Mononuclear cell (primary cell): ENCODE data around the gene PSMD9. TPM values are rescaled to one million over a fixed set of nuclear protein-coding genes. Genes with fewer than 3 reads are reported as not detected.

ENCODE experiments used
- H3K27me3 ChIP-seq: 2 replicates; pipeline ENCODE4 v1.6.0; 2011; ENCODE audit warnings: low read length, control low read depth; ENCODE audit not compliant: insufficient read depth
- H3K4me1 ChIP-seq: 2 replicates; pipeline ENCODE4 v1.5.1; 2011; ENCODE audit warnings: mild to moderate bottlenecking, low read length, control low read depth; ENCODE audit not compliant: insufficient read depth
- H3K4me3 ChIP-seq: 2 replicates; pipeline ENCODE4 v1.5.1; 2011; ENCODE audit warnings: mild to moderate bottlenecking, low read length, moderate library complexity
- H3K9me3 ChIP-seq: 2 replicates; pipeline ENCODE4 v1.5.1; 2011; ENCODE audit warnings: low read depth, mild to moderate bottlenecking, control low read depth, low read length
- total RNA-seq: library from RNA; depleted of rRNA; stranded (reverse); fragments of >200 nt; gene quantifications from one replicate; pipeline ENCODE4 v1.2.3, GENCODE V29; 2012

Gene PSMD9
- total RNA-seq, 1 donor: 25.0 TPM

DNA sequence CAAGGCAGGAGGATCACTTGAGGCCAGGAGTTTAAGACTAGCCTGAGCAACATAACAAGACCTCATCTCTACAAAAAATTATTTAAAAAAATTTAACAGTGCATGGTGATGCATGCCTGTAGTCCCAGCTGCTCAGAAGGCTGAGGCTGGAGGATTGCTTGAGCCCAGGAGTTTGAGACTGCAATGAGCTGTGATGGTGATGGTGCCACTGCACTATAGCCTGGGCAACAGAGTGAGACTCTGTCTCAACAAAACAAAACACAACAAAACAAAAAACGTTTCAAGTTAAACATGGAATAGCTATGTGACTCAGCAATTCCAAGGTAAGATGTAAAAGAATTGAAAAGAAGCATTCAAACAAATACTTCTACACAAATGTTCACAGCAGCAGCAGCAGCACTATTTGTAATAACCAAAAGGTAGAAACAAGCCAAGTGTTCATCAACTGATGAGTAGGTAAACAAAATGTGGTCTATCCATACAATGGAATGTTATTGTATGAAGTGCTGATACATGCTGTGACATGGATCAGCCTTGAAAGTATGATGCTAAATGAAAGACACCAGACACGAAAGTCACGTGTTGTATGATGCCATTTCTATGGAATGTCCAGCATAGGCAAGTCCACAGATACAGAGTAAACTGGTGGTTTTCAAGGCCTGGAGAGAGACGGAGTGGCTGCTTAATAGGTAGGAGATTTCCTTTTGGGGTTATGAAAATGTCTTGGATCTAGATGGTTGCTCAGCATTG is 61.2 kb downstream of the PSMD9 start:
- no peaks in the 10 kb centered on the region for H3K27me3 ChIP-seq
- no peak overlapping the region for H3K4me3 ChIP-seq
- H3K4me1 ChIP-seq: no peaks in the 10 kb centered on the region
- no peaks in the 10 kb centered on the region for H3K9me3 ChIP-seq

DNA sequence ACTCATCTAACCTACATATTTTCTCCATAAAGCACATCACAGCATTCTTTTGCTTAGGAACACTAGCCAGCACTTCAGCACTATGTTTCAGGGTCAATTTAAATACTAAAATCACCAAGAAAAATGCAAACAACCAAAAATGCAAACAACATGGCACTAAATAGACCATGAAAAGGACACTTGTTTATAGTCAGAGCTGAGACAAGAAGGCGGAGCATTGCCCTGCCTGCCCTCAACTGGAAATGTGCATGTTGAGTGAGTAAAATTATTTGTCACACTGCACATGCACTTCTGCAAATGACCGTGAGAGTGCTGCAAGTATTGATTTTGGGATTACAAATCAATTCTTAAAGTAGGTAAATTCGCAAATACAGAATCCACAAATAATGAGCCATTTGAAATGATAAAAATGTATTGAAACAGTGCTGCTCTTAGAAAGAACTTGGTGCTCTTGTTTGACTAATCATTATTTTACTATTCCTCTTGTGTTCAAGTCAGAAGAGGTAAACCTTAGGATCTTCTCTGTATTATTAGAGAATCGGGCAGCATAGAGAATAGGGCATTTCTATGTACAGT is 64.6 kb downstream of the PSMD9 start:
- no peaks in the 10 kb centered on the region for H3K27me3 ChIP-seq
- H3K4me1 ChIP-seq: no peaks in the 10 kb centered on the region
- H3K4me3 ChIP-seq: no peak overlapping the region
- no peaks in the 10 kb centered on the region for H3K9me3 ChIP-seq

DNA sequence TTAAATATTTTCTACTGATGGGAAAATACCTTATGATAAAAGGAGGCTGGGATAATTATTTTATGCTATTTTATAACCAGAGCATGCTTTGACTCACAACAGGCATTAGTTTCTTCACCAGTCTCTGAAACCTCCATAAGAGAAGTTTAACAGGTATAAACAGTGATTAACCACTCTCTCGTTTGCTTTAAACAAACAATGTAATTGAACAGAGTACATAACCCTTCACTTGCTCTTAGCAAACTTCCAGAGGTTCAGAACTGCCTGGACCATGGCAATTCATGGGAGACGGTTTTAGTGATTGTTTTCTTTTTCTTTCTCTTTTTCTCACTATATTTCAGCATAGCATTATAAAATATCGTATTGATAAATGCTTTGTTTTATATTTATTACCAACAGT is 65.1 kb downstream of the PSMD9 start:
- no peaks in the 10 kb centered on the region for H3K27me3 ChIP-seq
- H3K9me3 ChIP-seq: no peaks in the 10 kb centered on the region
- no peak overlapping the region for H3K4me3 ChIP-seq
- H3K4me1 ChIP-seq: no peaks in the 10 kb centered on the region

DNA sequence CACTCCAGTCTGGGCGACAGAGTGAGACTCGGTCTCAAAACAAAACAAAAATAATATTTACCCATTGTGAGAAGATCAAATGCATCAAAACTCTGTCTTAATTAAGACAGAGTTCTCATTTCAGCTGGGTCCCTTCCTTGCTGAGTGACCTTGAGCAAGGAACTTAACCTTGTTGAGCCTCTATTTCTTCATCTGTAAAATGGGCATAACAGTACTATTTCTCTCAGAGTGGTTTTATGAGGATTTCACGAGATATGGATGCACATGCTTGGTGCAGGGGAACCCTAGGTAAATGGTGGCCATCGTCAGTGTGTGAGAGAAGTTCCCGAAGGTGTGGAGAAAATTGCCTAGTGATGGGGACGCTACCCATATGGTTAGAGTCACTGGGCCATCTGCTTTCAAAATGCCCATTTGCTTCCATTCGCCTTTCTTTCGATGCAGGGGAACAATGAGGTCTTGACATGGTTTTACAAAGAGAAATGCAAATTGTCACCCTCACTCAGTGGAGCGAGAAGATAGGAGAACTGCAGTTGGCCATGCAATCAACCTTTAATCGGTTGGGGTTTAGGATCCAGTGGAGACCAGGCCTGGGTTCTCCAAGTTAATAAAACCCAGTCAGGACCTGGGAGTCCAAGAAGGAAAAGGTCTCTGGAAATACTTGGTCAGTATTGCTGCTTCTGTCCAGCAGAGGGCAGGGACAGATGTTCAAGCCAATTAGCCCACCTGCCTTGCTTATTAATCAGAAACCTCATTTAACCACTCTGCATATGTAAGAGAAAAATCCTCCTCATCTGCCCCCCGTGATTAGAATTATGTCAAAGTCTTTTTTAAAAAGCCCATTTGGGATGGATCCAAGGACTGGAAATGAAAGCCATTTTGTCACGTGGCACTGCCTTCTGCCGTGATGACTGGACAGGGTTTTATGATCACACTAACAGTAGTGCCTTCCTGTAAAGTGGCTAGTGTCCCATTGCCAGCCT is 67.0 kb downstream of the PSMD9 start:
- Histone ChIP-seq H3K4me3 (no peak overlapping the region), H3K4me1 (no peaks in the 10 kb centered on the region), H3K27me3 (no peaks in the 10 kb centered on the region), H3K9me3 (no peaks in the 10 kb centered on the region)

DNA sequence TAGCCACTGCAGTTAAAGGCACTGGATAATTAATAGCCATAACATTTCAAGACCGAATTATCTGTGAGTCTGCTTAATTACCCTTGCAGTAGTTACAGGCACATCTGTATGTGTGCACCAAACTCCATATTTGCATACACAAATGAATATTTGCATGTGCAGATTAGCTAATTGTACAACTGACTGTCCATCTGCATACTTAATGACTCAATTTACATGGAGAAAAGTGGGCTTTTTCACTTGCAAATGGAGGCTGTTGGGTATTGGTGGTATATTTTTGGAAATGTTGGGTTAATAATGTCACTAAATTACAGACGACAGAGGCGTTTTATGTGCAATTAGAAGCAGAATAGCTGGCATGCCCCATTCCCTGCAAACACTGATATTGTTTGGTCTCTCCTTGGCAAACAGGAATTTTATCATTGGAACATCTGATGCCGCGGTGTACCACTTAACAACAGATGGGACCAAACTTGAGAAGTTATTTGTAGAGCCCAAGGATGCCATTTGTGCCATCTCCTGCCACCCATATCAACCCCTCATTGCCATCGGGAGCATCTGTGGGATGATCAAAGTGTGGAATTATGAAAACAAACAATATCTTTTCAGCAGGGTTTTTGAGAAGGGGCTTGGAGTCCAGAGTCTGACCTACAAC is 69.4 kb downstream of the PSMD9 start:
- Histone ChIP-seq H3K9me3 (no peaks in the 10 kb centered on the region), H3K4me3 (no peak overlapping the region), H3K4me1 (no peaks in the 10 kb centered on the region), H3K27me3 (no peaks in the 10 kb centered on the region)

DNA sequence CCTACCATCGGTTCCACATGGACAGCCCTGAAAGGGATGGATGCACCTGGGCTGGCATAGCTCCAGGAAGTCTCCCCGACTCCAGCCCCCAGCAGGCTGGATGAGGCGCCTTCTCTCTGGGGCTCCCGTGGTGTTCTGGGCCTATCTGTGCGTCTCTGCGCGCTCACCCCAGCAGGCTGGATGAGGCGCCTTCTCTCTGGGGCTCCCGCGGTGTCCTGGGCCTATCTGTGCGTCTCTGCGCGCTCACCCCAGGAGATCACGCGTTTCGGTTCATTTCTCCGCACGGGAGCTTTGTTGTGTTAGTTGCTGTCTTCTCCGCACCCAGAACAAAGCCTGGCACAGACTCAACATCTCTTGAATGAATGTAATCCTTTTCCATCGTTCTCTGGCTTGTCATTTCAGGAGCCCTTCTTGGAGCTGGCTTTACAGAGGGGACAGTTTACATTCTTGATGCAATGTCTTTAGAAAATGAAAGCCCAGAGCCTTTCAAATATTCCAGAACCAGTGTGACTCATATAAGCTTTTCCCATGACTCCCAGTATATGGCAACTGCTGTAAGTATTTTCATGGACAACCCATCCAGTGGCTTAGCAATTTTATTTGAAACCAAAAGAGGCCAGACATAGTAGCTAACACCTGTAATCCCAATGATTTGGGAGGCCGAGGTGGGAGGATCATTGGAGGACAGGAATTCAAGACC is 70.1 kb downstream of the PSMD9 start:
- Histone ChIP-seq H3K4me1 (no peaks in the 10 kb centered on the region), H3K4me3 (no peak overlapping the region), H3K27me3 (no peaks in the 10 kb centered on the region)

DNA sequence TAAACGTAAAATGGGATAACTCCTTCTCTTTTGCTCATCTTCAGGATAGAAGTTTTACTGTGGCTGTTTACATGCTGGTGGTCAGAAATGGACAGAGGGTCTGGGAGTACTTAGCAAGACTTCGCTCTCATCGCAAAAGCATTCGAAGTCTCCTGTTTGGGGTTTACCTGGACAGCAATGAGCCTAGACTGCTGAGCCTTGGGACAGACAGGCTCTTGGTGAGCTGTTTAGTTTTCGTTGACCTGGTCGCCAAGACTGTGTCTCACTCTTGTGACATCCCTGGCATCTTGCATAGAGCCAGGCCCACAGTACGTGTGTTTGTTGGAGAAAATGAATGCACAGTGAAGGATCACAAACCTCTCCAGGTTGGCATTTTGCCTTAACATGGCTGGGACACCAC is 72.0 kb downstream of the PSMD9 start:
- no peaks in the 10 kb centered on the region for H3K9me3 ChIP-seq
- no peak overlapping the region for H3K4me3 ChIP-seq
- H3K4me1 ChIP-seq: no peaks in the 10 kb centered on the region
- H3K27me3 ChIP-seq: no peaks in the 10 kb centered on the region

More for the DNA sequence above, 70.1 kb downstream of the PSMD9 start:
- H3K9me3 ChIP-seq: no peaks in the 10 kb centered on the region

DNA sequence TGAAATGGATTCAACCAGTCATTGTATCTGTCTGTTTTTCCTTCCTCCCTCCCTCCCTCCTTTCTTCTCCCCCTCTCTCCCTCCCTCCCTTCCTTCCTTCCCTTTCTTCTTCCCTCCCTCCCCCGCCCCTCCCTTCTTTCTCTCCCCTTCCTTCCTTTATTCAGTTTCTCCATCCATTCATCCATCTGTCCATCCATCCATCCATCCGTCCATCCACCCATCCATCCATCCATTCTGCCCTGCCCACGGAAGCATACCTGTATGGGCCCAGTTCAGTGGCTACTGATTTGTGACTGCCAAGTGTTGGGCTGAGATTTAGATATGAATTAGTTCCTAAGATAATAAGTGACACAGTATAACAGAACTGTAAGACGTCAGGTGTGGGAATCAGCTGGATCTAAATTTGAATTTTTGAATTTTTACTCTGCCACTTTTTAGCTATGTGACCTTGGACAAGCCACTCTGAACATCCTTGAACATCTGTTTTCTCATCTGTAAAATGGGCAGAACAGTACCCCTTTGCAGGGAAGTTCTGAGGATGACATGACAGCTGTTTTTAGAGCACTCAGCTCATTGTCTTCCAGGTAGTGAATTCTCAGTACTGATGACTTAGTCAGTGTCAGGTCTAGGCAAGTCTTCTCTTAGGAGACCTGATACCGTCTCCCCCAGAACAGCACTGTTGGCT is 72.7 kb downstream of the PSMD9 start:
- no peak overlapping the region for H3K4me3 ChIP-seq
- H3K4me1 ChIP-seq: no peaks in the 10 kb centered on the region
- no peaks in the 10 kb centered on the region for H3K9me3 ChIP-seq
- H3K27me3 ChIP-seq: no peaks in the 10 kb centered on the region

DNA sequence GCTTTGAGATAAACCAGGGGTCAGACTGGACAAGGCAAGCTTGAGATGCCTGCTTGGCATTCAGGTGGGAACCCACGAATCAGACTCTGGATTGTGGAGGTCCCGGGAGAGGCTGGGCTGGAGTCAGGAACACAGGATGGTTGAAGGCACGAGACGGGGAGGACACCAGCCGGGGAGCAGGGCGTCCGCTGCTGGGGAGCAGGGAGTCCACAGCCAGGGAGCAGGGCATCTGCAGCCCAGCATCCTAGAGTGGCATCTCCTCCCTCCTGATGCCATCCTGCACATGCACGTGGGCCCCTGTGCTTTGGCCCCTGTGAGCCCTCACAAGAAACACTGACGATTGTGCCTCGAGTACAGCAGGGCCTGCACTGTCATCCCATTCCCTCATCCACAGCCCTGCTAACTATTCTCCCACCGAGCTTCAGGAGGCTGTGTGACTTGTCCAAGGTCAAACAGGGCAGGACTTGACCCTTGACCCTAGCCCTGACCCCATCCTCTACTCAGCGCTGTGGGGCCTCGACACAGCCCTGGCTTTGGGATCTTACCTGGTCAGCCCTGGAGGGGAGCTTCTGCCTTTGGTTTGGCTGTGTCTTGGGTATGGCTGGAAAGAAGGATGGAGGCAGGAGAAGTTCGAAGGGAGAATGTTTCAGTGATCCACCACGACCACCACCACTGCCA is 74.9 kb downstream of the PSMD9 start:
- Histone ChIP-seq H3K27me3 (no peaks in the 10 kb centered on the region), H3K4me3 (no peak overlapping the region), H3K4me1 (peaks cover 4% of the 10 kb centered on the region), H3K9me3 (no peaks in the 10 kb centered on the region)

DNA sequence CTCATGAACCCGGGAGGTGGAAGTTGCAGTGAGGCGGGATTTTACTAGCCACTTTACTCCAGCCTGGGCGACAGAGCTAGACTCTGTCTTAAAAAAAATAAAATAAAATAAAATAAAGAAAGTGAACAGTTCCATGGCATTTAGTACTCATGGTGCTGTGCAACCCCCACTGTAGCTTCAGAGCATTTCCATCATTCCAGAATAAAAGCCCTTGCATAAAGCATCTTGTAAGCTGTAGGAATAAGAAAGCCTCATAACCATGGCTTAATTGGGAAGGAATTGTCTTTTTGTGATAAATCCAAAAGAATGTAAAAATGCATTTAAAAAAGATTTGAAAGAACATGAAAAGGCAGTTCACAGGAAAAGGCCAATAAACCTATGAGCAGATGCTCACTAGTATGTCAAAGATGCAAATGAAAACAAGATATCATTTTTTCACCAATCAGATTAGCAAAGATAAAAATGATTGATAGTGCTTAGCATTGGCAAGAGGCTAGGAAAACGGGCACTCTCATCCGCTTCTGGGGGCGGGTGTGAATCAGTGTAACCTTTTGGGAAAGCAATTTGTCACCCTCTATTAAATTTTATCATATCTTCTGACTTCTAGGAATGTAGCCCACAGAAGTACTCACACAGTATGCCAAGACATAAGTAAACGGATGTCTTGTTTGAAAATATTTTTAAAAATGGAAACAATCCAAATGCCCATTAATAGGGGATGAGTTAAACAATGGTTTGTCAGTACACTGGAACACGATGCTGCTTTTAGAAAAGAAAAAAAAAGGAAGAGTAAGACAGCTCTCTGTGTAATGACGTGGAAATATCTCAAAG is 76.4 kb downstream of the PSMD9 start:
- Histone ChIP-seq H3K4me3 (no peak overlapping the region), H3K4me1 (peaks cover 15% of the 10 kb centered on the region), H3K9me3 (no peaks in the 10 kb centered on the region), H3K27me3 (no peaks in the 10 kb centered on the region)

DNA sequence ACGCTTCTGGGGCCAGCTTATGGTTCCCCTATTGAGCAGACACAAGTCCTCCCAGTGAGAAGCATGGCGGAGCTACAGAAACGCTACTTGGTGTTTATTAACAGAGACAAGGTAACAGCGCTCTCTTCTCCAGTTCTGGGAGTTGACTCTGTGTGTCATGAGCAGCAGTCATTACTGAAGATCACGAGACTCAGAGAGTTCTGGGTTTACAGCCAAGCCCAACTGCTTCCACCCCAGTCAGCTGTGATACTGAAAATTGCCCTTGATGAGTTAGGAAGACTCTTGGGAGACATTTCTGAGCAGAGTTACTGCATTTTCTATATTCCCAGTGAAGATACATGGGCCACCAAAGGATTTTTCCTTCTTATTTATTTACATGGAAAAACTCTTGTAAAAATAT is 78.4 kb downstream of the PSMD9 start:
- no peaks in the 10 kb centered on the region for H3K9me3 ChIP-seq

More for the DNA sequence above, 78.4 kb downstream of the PSMD9 start:
- Histone ChIP-seq H3K4me1 (peaks cover 15% of the 10 kb centered on the region), H3K4me3 (no peak overlapping the region), H3K27me3 (no peaks in the 10 kb centered on the region)
